BE2C (cell line): ENCODE data around the gene ADTRP.

Source experiments
- DNase-seq: peaks from one replicate; pipeline ENCODE4 v3.0.0-alpha.2; 2020
- H3K27me3 ChIP-seq: fragments of 250-450 bp; sonication (Bioruptor Pico); 2 replicates; pipeline ENCODE4 v1.5.1; 2020; ENCODE audit warnings: mild to moderate bottlenecking
- H3K36me3 ChIP-seq: fragments of 250-450 bp; sonication (Bioruptor Pico); 2 replicates; pipeline ENCODE4 v1.5.1; 2020; ENCODE audit warnings: mild to moderate bottlenecking
- H3K4me1 ChIP-seq: fragments of 250-450 bp; sonication (Bioruptor Pico); 2 replicates; pipeline ENCODE4 v1.5.1; 2020
- H3K4me3 ChIP-seq: 2 replicates; pipeline ENCODE4 v1.5.1; 2011; ENCODE audit warnings: low read depth, low read length
- H3K9me3 ChIP-seq: fragments of 250-450 bp; sonication (Bioruptor Pico); 2 replicates; pipeline ENCODE4 v1.5.1; 2020
- CTCF ChIP-seq: IDR thresholded peaks from 2 replicates; pipeline ENCODE4 v1.5.1; 2012; ENCODE audit warnings: mild to moderate bottlenecking, low read depth, low read length

The ADTRP gene

DNA sequence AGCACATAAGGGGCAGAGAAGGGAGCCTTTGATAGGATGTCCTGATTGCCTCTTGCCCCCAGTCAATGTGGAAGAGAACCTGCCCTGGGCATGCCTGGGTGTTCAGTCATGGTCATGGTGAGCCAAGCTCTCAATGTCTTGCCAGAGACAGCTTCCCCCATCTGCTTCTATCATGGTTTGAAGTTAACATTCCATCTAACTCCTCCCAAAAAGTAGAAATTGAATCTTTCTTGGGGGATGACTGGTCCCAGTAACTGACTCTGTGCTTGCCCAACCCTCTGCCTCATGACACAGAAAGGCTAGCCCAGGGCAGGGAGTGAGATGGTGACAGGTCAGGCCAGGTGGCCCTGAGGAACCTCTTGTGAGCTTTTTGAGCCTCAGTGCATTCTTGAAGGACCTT is 60.1 kb downstream of the ADTRP start:
- H3K36me3 ChIP-seq, result no peaks in the 10 kb centered on the region
- no peak for TF ChIP-seq CTCF

DNA sequence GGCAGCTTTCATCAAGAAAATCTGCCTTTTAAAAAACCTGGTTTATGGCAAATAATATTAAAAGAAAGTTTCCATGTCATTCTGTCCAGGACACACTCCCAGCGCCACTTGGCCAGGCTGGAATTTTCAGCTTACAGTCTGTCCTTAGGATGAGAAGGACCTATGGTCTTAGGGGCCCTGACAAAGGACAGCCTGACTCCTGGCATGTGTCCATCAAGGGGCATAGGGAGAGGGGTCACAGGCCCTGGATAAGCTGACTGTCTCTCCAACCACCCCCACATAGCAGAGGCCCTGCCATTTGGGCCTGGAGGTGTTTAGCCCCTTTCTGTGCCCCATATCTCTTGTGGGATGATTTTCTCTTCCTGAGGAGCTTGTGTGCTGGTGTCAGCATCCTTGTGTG is 60.6 kb downstream of the ADTRP start:
- TF ChIP-seq CTCF, result no peak
- Histone ChIP-seq H3K36me3 (no peaks in the 10 kb centered on the region), H3K4me1 (no peaks in the 10 kb centered on the region), H3K9me3 (no peaks in the 10 kb centered on the region), H3K27me3 (no peaks in the 10 kb centered on the region), H3K4me3 (no peak overlapping the region)
- DNase-seq, result no peak

More for the DNA sequence above, 60.1 kb downstream of the ADTRP start:
- no peak for DNase-seq
- Histone ChIP-seq H3K4me1 (no peaks in the 10 kb centered on the region), H3K4me3 (no peak overlapping the region), H3K27me3 (no peaks in the 10 kb centered on the region), H3K9me3 (no peaks in the 10 kb centered on the region)

DNA sequence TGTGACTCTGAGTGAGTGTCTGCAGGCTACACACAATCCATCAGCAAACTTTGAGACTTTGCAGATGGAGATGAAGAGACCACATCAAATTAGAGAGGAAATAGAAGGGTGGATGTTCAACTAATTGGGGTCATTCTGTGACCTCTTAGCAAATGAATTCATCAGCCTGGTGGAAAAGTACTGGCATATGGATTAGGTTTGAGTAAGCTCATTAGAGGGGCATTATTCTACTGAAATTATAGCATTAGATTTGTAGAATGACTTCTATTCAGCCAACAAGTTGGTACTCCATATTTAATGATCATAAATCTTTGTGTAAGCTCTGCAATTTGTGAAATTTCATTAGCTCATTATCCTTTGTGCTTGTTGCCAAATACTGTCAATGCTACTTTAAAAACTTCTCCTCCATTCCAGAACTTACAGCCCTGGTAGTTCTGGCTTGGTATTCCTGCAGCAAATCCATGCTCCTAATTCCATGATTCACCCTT is 63.8 kb downstream of the ADTRP start:
- H3K4me1 ChIP-seq, result no peaks in the 10 kb centered on the region
- TF ChIP-seq CTCF, result no peak
- no peak overlapping the region for H3K4me3 ChIP-seq
- DNase-seq, result no peak
- H3K9me3 ChIP-seq, result no peaks in the 10 kb centered on the region
- no peaks in the 10 kb centered on the region for H3K36me3 ChIP-seq
- H3K27me3 ChIP-seq, result no peaks in the 10 kb centered on the region

- no peak for DNase-seq
- Histone ChIP-seq H3K9me3 (no peaks in the 10 kb centered on the region), H3K36me3 (no peaks in the 10 kb centered on the region), H3K27me3 (no peaks in the 10 kb centered on the region), H3K4me3 (no peak overlapping the region), H3K4me1 (no peaks in the 10 kb centered on the region)
- TF ChIP-seq CTCF, result no peak
Observed at GRCh38 chr6:11714116-11714797, 64.3 kb downstream of the ADTRP start.

DNA sequence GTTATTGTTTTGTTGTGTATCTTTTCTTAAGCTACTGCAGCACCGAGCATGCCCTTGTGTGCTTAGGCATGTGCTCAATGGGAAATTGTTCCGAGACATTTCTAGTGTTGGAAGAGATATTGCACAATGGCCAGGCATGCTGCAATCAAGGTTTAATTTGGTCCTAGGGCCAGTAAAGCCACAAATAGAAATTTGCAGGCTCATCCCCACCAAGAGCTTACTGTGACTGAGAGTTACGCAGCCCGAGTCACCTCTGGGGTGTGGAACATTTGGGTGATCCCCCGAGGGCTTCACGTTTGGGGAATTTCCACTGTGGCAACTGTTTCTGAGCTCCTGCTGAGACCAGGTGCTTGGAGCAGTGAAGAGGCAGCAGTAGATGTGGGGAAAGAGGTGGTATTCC is 65.8 kb downstream of the ADTRP start:
- Histone ChIP-seq H3K4me1 (no peaks in the 10 kb centered on the region), H3K4me3 (no peak overlapping the region), H3K27me3 (no peaks in the 10 kb centered on the region), H3K9me3 (no peaks in the 10 kb centered on the region), H3K36me3 (no peaks in the 10 kb centered on the region)
- no peak for TF ChIP-seq CTCF
- DNase-seq, result no peak

DNA sequence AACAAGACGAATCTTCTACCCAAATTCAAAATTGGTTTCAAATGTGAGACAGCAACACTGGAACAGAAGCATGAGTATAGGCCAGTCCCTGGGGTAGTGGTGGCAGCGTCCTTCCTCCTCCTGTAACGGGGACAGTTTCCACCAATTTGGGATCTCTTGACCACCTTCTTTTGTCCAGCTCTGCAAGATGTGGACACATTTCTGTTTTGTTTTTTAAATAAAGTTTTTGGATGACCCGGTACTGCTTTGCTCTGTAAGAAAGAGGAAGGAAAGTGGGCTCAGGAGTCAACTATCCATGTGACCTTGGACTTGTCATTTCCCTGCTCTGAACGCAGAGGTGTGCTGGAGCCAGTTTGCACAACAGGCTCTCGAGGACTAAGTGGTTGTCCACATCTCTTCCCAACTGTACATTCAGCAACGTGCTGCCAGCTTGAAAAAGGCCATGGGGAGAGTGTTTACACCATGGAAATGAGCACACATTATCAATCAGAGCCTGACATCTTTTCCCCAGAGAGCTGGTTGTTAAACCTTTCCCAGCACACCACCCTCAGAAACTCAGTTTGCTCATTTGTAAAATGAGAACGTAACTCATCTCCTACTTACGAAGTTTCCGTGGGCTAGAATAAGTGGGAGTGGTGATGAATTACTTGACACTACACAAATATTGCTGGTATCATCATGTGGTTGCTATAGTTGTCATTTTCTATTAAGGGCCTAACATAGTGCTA is 66.5 kb downstream of the ADTRP start:
- no peak overlapping the region for H3K4me3 ChIP-seq
- TF ChIP-seq CTCF, result no peak
- H3K36me3 ChIP-seq, result no peaks in the 10 kb centered on the region
- no peaks in the 10 kb centered on the region for H3K9me3 ChIP-seq
- no peaks in the 10 kb centered on the region for H3K27me3 ChIP-seq
- no peaks in the 10 kb centered on the region for H3K4me1 ChIP-seq
- DNase-seq, result no peak
